GM12874 (cell line): ENCODE results near the gene H2AZ2.

Source experiments
- CTCF ChIP-seq: IDR thresholded peaks from 2 replicates; pipeline ENCODE4 v1.5.1; 2011; ENCODE audit warnings: low read depth, mild to moderate bottlenecking, control low read depth, low read length, moderate library complexity; ENCODE audit not compliant: insufficient read depth

Gene H2AZ2

GRCh38 chr7:44887293-44887692 lies 39.4 kb upstream of the H2AZ2 start:
- no peak for TF ChIP-seq CTCF

- TF ChIP-seq CTCF, result no peak
Measured at GRCh38 chr7:44885394-44886317, 37.8 kb upstream of the H2AZ2 start, which contains the start of gene PURB. TSS of gene PURB (minus strand) at chr7:44885530. CDS start at chr7:44885348, 182 bp downstream.

GRCh38 chr7:44884621-44885393 lies 36.9 kb upstream of the H2AZ2 start:
- no peak for TF ChIP-seq CTCF

GRCh38 chr7:44883961-44884620 lies 36.2 kb upstream of the H2AZ2 start:
- TF ChIP-seq CTCF, result no peak

GRCh38 chr7:44882899-44883298 lies 35.0 kb upstream of the H2AZ2 start:
- TF ChIP-seq CTCF, result no peak

- no peak for TF ChIP-seq CTCF
Measured at GRCh38 chr7:44881610-44882009, 33.7 kb upstream of the H2AZ2 start.
